NCI-H2171 (cell line): Measurements from ENCODE around the gene WDFY3.

Experiments
- DNase-seq: peaks from one replicate; lab custom pipeline; 2025; lab: John Stamatoyannopoulos, UW

WDFY3 gene

GRCh38 chr4:84966382-84967242, at the start of gene WDFY3:
TSS of gene WDFY3 (minus strand) at chr4:84966690. CDS start at chr4:84860591, 106,099 bp downstream.
- DNase-seq: peak; percentile 49

DNA sequence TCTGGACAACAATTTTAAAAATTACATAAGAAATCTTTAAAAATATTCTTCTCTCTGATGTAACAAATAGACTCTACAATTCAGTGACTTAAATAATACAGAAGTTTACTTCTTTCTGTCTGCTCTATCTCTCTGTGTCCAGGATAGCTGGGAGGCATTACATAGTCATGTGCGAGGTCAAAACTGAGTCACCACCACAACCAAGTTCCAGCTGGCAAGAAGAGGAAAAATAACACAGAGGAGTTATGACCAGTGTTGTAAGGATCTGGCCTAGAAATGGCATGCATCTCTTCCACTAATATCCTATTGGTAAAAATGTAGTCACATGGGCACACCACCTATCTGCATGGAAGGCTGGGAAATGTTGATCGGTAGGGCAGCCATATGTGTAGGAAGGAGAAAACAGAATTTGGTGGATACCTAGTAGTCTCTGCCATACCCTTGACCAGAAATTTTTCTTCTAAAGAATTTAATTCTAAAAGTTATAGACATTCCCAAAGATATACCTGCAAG, 39.4 kb upstream of the WDFY3 start:
- no peak for DNase-seq

DNA sequence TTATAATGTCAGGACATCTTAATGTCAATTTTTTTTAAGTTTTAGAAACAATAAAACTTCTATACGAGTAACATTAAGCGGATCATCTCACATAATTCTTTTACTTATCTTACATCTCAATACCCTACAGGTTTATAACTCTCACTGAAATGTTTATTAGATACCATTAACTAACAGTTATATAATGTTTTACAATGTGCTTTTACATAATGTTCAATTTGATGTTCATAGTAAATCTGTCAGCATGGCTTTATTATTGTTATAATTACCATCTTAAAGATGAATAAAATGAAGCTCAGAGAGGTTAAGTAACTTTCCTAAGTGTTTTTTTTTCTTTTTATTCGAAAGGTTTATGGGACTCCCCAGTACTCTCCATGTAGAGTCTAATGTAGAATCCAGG, 33.9 kb upstream of the WDFY3 start:
- DNase-seq: no peak

DNA sequence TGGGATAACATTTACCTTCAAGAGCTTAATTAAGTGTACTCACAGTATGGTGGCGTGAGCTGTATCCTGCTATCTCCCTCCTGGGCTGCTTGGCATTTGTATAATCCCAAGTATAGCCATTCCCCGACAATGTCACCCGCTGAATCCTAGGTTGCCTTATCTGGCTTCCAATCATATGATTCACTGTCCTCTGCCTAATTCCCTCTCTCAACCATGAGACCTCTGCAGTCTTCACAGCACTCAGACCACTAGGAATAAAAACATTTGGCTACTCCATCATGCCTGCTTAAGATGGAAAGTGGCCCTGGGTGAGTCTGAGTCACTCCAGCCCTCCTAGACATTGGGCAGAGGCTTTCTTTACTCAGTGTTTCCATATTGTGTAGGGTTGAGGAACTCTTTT, 28.9 kb upstream of the WDFY3 start:
- DNase-seq: no peak

GRCh38 chr4:84994280-84994679, 27.8 kb upstream of the WDFY3 start:
- no peak for DNase-seq

DNA sequence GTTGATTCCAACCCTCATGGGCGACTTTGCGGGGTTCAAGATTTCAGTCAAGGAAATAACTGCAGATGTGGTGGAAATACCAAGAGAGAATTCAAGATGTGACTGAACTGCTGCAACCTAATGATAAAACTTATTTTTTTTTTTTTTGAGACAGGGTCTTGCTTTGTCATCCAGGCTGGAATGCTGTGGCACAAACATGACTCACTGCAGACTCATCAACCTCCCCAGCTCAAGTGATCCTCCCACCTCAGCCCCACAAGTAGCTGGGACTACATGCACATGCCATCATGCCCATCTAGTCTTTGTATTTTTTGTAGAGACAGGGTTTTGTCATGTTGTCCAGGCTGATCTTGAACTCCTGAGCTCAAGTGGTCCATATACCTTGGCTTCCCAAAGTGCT, 19.5 kb upstream of the WDFY3 start:
- no peak for DNase-seq

DNA sequence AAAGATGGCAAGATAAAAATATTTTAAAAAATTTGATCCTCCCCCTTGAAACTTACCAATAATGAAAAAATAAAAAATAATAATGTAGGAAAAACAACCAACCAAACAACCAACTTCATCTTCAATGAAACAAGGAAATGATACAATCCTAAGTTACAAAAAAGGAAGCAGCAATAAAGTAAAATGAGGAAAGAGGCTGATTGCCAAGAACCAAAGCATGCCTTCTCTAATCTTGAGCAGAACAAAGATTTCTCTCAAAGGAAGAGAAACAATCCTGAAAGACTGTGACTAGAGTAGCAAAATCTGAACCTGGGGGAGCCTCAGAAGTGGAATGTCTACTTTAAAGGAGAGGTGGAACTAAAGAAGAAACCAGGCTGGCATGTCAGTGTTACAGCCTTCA, 10.9 kb upstream of the WDFY3 start:
- DNase-seq: no peak

DNA sequence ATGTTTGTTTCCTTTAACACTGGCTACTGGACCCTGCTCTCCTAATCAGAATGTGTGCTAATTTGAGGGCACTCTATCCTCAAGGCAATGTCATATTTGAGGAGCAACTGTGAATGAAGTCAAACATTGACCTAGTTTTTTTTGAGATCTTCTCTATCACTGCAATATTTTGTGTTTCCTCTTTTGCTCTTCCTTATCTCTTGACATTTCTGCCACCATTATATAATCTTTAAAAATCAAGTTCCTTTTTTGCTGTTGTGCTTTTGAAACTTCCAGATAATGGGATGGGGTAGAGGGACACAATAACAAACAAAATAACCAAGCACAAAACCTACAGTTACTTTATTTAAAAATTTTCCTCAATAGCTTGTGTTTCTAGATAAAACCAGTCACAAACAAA, 7.4 kb upstream of the WDFY3 start:
- DNase-seq: no peak

DNA sequence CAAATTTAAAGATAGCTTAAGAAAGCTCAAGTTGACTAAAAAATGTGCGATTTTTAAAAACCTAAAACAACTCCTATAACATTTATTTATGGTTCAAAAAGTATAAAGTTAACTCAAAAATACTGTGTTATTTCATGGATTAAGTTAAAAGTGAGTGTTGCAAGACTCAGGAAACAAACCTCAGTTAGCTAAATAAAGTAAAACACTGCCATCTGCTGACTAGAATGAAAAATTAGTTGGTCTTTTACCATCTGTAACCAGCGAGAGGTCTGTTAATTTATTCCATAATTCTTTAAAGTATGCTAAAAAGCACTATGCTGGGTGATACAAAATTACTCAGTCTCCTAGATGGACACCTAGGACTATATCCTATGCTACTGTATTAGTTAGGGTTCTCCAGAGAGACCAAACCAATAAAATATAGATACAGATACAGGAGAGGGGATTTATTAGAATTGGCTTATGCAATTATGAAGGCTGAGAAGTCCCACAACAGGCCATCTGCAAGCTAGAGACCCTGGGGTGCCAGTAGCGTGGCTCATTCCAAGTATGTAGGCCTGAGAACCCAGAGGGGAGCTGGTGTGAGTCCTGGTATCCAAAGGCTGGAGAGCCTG, 4.9 kb upstream of the WDFY3 start:
- no peak for DNase-seq

DNA sequence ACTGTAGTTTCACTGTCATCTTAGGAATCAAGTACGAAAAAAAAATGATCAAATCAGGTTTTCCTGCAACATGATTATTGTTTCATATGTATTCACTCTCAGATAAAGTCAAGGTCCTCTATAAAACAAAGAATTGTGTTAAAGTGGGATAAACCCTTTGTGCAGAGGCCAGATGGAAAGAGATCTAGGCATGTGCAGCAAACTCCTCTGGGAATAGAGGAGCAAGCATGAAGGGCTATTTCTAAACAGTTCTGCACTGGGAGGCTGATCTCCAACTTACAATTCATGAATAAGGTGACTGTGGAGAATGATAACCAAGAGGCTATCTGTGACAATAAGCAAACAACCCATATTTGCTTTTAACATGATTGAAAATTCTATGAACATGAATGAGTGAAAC, 2.4 kb upstream of the WDFY3 start:
- DNase-seq: peak; percentile 66

DNA sequence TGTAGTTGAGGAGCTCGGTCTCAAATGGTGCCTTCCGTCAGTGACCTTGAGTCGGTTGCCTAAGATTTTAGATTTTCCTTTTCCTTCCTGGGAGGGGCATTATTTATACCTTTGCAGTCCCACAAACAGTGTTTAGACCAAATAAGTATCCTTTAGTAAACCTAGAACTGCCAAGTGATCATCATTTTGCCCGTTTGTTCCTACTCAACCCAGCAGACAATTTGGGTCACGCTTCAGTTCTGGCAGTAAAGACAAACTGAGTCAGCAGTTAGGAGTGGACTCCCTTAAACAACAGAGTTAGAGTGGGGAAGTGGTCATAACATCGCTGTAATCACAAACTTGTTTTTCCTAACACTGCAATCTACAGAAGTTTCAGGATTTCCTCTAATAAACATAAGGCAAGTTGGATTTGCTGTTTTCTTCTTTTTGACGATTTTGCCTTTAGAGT, 777 bp upstream of the WDFY3 start:
- no peak for DNase-seq

DNA sequence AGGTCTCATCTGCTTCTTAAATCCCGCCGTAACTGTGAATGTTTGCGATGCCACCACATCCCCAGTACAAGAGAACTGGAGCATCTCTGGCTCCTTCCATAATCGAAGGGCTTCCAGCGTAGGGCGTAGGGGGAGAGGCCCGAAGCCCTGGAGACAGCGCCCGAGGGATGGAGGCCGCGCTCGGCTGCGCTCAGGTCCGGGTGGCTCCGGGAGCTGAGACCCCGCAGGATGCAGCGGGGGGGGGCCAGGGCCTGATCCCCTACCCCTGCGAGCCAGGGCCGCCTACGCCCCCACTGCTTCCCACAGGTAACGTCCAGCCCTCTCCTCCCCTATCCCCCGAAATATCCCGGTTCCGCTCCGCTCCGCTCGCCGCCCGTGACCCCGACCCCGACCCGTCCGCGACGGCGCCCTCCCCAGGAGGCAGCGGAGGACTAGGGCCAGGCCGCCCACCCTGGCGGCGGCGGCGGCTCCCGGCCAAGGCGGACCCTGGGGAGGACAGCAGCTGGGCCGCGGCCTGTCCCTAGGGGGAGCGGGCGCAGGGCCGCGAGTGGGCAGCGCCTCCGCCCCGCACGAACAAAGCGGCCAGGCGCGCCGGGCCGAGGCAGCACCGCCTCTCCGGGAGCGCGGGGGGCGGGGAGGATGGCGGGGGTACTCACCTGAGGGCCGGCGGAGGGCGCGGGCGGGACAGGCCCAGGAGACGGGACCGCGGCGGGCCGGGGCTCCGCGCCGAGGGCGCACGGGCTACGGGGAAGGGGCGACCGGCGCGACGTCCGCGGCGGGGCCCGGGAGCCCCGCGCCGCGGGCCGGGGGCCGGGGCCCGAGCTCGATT, 723 bp downstream of the WDFY3 start:
- no peak for DNase-seq

DNA sequence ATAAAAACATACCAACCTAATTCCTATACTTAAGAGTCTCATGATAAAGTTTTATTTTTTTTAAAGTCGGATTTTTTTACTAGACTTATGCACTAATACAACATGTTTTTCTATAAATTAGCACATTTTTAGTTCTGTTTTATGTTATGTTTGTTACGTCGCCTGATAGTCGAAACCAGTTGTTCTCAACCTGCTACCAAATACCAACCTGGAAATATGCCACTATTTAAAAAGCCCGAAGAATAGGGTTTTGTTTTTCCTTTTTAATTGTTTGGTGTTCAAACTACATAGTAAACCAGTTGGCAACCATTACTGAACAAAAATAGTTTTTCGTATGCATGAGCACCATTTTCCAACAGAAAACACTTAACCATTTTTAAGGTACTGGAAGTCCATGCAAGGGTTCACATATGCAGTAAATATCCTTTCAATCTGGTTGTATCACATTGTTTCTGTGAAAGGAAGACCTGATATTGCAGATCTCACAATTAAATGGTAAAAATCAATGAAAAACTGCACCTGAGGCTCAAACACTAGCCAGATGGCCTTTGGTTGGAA, 1.4 kb downstream of the WDFY3 start:
- DNase-seq: no peak

DNA sequence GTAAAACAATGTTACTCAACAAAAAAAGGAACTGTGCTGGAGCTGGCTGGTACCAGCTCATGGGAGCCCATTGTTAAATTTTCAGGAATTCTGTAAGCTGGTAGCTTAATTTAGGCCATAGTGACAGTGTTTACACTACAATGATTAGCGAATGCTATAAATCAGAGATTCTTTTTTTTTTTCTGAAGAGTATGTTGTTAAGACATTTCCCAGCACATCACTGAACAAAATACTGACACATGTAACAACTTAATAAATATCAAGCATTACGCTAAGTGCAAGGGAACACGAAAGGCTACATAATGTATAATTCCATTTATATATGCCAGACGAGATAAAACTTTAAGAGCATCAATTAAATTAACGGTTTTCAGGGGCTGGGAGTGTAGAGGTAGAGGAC, 4.4 kb downstream of the WDFY3 start:
- DNase-seq: no peak

- DNase-seq: no peak
Measured at GRCh38 chr4:84958434-84958833, 8.1 kb downstream of the WDFY3 start.

- DNase-seq: no peak
Measured at GRCh38 chr4:84957514-84958420, 8.7 kb downstream of the WDFY3 start.

DNA sequence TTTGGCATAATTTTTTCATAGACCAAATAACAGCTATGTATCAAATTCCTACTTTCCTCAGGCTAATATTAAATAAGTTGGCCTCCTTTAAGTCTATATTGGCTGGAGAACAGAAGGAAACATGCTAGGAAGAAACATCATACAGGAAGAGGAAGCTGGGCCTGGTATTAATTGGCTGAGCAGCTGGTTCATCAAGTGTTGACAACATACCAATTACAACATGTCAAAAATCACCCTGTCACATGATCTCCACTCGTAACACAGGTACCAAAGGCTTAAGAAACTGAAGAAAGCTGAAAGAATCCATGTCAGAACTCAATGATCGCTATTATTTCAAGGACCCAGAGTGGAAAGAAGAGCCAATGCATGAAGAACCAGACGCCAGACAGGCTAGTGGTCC, 10.5 kb downstream of the WDFY3 start:
- no peak for DNase-seq

- no peak for DNase-seq
Measured at GRCh38 chr4:84954982-84955567, 11.4 kb downstream of the WDFY3 start.

DNA sequence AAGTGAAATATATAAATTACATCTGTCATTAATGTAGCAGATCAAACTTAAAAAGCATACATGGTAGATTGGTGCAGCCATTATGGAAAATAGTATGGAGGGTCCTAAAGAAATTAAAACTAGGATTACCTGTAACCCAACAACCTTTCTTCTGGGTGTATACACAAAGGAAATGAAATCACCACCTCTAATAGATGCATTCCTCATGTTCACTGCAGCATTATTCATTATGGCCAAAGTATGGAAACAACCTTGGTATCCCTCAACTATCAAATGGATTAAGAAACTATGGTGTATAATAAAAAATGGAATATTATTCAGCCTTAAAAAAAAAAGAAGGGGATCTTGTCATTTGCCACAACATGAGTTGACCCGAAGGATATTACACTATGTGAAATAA, 13.7 kb downstream of the WDFY3 start:
- DNase-seq: no peak

DNA sequence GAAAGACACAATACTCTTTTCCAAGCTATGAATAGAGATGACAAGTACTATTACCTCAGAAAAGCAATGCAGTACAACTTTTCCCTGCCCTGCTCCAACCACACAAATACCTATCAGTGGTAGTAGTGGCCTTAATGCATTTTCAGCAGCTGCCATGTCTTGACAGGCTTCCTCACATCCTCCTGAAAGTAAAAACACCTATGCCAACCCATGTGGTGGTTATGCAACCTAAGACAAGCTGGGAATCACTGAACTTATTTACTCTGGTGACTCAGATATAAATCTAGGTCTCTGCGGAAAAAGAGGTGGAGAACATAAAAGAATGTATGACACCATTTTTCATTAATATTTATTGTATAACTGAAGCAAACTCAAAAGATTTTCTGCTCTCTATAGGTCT, 14.5 kb downstream of the WDFY3 start:
- DNase-seq: no peak

DNA sequence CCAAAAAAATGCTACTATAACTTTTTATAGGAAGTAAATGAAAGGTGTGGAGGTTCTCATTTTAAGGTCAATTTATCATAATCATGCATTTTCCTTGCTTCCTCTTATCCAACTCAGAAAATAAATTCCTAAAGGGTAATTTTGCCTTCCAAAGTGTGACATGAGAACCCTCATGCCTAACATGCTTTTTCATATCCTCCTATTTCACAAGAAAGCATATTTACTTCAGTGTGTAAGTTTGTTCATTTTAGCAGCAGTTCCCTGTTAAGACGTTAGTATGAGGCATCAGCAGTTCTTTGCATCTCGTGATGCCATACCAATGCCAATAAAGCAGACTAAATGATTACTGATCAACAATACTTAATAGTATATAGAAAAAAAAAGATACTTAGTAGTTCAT, 18.4 kb downstream of the WDFY3 start:
- DNase-seq: no peak
